Endothelial cell (in vitro differentiated cells): ENCODE measurements around the gene SKI. TPM values are rescaled to one million over a fixed set of nuclear protein-coding genes. Genes with fewer than 3 reads are reported as not detected.

ENCODE experiments used
- DNase-seq: peaks from one replicate; pipeline ENCODE4 v3.0.0; 2021; ENCODE audit warnings: low spot score
- H3K27ac Mint-ChIP-seq: one replicate; pipeline ENCODE4 v1.8.0; 2021; ENCODE audit warnings: mixed read lengths, inconsistent platforms; ENCODE audit not compliant: unreplicated experiment
- H3K27me3 Mint-ChIP-seq: one replicate; pipeline ENCODE4 v1.8.0; 2021; ENCODE audit warnings: mild to moderate bottlenecking, moderate library complexity, mixed read lengths, inconsistent platforms; ENCODE audit not compliant: unreplicated experiment
- H3K36me3 Mint-ChIP-seq: one replicate; pipeline ENCODE4 v1.8.0; 2021; ENCODE audit warnings: mild to moderate bottlenecking, low read depth, mixed read lengths, inconsistent platforms; ENCODE audit not compliant: unreplicated experiment
- H3K4me1 Mint-ChIP-seq: one replicate; pipeline ENCODE4 v1.8.0; 2021; ENCODE audit warnings: mild to moderate bottlenecking, mixed read lengths, inconsistent platforms; ENCODE audit not compliant: unreplicated experiment
- H3K4me3 Mint-ChIP-seq: one replicate; pipeline ENCODE4 v1.8.0; 2021; ENCODE audit warnings: mild to moderate bottlenecking, mixed read lengths, inconsistent platforms; ENCODE audit not compliant: unreplicated experiment
- H3K9me3 Mint-ChIP-seq: one replicate; pipeline ENCODE4 v1.8.0; 2021; ENCODE audit warnings: mixed read lengths, inconsistent platforms; ENCODE audit not compliant: unreplicated experiment
- CTCF ChIP-seq: fragments of 200-600 bp; sonication (generic); IDR thresholded peaks from one replicate; pipeline ENCODE4 v1.5.0; 2021; ENCODE audit warnings: antibody characterized with exemption; ENCODE audit not compliant: unreplicated experiment
- total RNA-seq: library from RNA; stranded (reverse); fragmentation: NEBNext Ultra II Directional; extraction: Animal tissue kit (Norgen Biotek cat#: 25700); gene quantifications from one replicate; pipeline ENCODE4 v1.2.1, GENCODE V29; 2021; ENCODE audit not compliant: unreplicated experiment

SKI gene
- total RNA-seq, 1 donor from 2014 or later: 73.3 TPM

- H3K27me3 Mint-ChIP-seq: peaks cover 18% of the 10 kb centered on the region
- peaks cover 11% of the 10 kb centered on the region for H3K36me3 Mint-ChIP-seq
- no peak overlapping the region for H3K4me3 Mint-ChIP-seq
- H3K27ac Mint-ChIP-seq: no peak overlapping the region
- H3K9me3 Mint-ChIP-seq: no peaks in the 10 kb centered on the region
- peak; percentile 99 for DNase-seq
- TF ChIP-seq CTCF: no peak
- H3K4me1 Mint-ChIP-seq: peaks cover 32% of the 10 kb centered on the region
Measured at GRCh38 chr1:2227346-2228156, 568 bp upstream of the SKI start.

DNA sequence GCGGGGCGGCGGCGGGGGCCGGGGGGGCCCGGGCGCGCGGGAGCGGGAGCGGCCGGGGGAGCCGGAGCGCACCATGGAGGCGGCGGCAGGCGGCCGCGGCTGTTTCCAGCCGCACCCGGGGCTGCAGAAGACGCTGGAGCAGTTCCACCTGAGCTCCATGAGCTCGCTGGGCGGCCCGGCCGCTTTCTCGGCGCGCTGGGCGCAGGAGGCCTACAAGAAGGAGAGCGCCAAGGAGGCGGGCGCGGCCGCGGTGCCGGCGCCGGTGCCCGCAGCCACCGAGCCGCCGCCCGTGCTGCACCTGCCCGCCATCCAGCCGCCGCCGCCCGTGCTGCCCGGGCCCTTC, 546 bp downstream of the SKI start:
- H3K27me3 Mint-ChIP-seq: peaks cover 21% of the 10 kb centered on the region
- no peak for DNase-seq
- no peak overlapping the region for H3K27ac Mint-ChIP-seq
- no peaks in the 10 kb centered on the region for H3K9me3 Mint-ChIP-seq
- H3K36me3 Mint-ChIP-seq: peaks cover 11% of the 10 kb centered on the region
- no peak for TF ChIP-seq CTCF
- H3K4me1 Mint-ChIP-seq: peaks cover 38% of the 10 kb centered on the region
- peak overlapping the region; percentile 97 for H3K4me3 Mint-ChIP-seq

GRCh38 chr1:2229037-2229864, 1.1 kb downstream of the SKI start:
- Mint-ChIP-seq H3K27ac (peak overlapping the region; percentile 92), H3K4me3 (peak overlapping the region; percentile 97), H3K4me1 (peaks cover 43% of the 10 kb centered on the region), H3K27me3 (peaks cover 21% of the 10 kb centered on the region), H3K36me3 (peaks cover 11% of the 10 kb centered on the region), H3K9me3 (no peaks in the 10 kb centered on the region)
- peak; percentile 57 for DNase-seq
- no peak for TF ChIP-seq CTCF

DNA sequence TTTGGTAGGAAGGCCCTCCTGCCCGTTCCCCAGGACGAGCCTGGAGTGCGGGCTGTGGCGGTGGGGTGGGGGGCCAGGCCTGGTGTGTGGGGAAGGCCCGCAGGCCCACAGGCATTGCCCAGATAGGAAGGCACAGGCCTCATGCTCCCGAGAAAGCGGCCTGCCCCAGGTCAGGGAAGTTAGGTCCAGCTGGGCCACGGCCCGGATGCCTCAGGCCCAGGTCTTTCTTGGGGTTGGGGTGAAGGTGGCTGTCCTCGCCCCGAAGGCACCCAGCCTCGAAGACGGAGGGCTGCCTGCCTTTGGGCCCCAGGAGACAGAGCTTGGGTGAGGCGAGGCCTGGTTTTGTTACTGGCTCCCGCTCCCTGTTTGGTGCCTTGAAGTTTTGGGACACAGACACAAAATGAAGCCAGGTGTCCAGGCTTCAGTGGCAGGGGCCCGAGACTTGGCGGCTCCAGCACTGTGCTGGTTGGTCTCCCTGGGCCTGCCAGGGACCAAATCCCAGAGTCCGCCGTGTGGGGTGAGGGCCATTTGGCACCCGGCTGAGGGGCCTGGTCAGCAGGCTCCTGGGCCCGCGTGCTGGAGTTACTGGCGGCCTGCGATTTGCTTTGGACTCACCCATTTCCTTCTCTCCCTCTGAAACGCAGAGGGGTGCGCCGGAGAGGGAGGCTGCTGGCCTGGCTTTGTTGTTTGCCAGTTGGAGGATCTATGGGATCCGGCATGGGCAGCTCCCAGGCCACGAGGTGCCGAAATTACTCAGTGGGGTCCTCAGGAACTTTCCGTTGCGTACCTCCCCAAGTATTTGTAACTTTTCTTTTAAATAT, 2.0 kb downstream of the SKI start:
- Mint-ChIP-seq H3K4me1 (peaks cover 47% of the 10 kb centered on the region), H3K9me3 (no peaks in the 10 kb centered on the region), H3K27me3 (peaks cover 21% of the 10 kb centered on the region), H3K27ac (no peak overlapping the region), H3K4me3 (peak overlapping the region; percentile 97), H3K36me3 (peaks cover 11% of the 10 kb centered on the region)
- TF ChIP-seq CTCF: no peak
- DNase-seq: no peak
